GM18505 (cell line): Measurements from ENCODE around the gene C1orf115.
"Not testable (repeated sequence)": the region's sequence is repeated elsewhere in the genome, so short reads cannot be mapped to it uniquely, and the experiment has no call there.

Experiments used
- ATAC-seq: cut with Tn5 transposase; IDR thresholded peaks from one replicate; pipeline ENCODE4 v1.9.1; 2021; ENCODE audit not compliant: unreplicated experiment
- POLR2A ChIP-seq: IDR thresholded peaks from 4 replicates; pipeline ENCODE4 v1.6.1; 2011; ENCODE audit warnings: borderline replicate concordance; ENCODE audit not compliant: insufficient read depth, insufficient read length; ENCODE audit errors: extremely low read depth

The C1orf115 gene

GRCh38 chr1:220717800-220718640 lies 27.9 kb downstream of the C1orf115 start:
- TF ChIP-seq POLR2A: no peak

DNA sequence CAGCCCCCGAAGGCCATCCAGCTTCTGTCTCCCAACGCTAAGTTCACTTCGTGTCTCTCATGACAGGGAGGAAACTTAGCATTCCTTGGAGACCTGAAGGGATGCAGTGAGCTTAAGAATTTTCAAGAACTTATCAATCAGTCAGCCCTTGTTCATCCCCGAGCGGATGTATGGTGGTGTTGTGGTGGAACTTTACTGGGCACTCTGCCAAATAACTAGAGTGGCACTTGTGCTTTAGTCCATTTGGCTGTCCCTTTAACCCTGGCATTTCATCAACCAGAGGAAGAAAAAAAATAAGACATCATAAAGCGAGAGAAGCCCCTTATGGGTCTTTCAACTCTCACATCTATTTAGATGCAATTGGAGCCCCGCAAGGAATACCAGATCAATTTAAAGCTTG lies 31.1 kb downstream of the C1orf115 start:
- ATAC-seq: not testable (repeated sequence)

More at GRCh38 chr1:220717800-220718640, 27.9 kb downstream of the C1orf115 start:
- no peak for ATAC-seq

GRCh38 chr1:220726634-220727033 lies 36.5 kb downstream of the C1orf115 start:
- no peak for ATAC-seq

DNA sequence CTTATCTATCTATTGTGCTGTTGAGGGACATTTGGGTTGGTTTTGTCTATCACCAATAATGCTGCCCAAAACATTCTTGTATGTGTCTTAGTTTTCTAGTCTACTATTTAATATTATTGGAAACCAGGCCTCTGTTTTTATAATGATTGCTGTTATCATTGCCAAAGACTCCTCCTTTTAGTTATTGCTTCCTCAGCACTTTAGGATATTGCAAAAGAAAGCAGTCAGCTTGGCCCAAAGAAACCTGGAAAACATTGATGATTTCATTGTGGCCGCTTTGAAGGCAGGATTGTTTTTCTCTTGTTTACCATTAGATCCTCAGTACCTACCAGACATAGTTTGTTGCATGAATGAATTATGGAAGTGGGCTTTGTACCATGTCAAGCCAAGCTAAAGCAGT lies 37.4 kb downstream of the C1orf115 start:
- ATAC-seq: no peak
- no peak for TF ChIP-seq POLR2A

More at GRCh38 chr1:220726634-220727033, 36.5 kb downstream of the C1orf115 start:
- TF ChIP-seq POLR2A: no peak

GRCh38 chr1:220730486-220730885 lies 40.3 kb downstream of the C1orf115 start:
- TF ChIP-seq POLR2A: no peak

DNA sequence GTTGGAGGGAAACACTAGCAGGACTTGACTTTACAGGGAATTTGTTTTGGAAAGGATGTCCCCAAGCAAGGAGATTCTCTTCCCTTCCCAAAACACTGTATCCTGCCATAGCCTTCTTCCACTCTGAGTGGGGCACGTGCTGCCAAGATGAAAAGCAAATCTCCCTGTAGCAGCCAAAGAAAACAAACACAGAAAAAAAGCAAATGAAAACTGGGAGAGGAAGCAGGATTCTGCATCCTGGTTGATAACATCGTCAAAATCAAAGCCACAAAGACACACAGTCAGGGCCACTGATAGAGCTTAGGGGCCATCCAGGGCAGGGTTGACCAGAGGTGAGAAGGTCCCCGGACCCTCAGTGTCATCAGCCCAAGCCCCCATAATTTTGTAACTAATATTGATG lies 42.0 kb downstream of the C1orf115 start:
- TF ChIP-seq POLR2A: no peak
- ATAC-seq: no peak

More at GRCh38 chr1:220730486-220730885, 40.3 kb downstream of the C1orf115 start:
- no peak for ATAC-seq

DNA sequence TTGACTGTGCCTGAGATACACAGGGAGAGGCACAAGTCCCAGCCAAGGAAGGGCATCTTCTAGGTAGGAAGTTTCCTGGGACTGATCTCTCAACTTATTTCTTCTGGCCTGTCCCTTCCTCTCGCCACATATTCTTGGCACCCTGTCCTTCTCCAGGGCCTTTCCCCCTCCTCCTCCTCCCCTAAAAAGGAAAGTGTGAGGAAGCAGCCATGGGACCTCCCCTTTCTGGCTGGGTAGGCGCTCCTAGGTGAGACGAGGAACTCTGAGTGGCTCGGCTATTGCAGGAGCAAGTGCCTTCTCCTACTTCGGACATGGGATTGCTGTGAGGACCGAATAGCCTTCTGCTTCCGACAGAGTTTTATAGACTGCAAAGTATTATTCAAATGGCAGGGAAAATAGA lies 42.5 kb downstream of the C1orf115 start:
- peak; percentile 17 for ATAC-seq
- no peak for TF ChIP-seq POLR2A

DNA sequence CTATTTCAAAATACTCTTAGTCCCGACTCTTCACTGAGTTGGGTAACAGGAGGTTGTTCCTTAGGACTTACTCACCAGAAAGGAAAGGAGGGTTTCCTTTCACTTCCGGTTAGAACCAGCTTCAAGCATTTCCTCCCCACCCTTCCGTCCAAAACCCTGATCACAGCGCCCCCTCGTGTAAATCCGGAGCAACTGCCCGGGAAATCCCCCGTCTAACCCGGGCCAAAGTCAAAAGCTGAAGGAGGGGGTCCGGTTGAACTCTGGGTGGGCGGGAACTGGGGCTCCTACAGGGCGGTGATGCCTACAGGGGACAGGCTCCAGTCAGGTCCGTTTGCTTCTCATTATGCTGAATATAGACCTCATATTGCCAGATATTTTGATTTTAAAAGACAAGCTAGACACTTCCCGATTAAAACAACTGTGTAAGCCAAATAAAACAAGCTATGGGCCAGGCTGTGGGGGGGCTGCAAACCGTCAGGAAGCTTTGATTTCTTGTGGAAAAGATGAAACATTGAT lies 43.0 kb downstream of the C1orf115 start:
- TF ChIP-seq POLR2A: no peak
- peak; percentile 84 for ATAC-seq

- ATAC-seq: no peak
- no peak for TF ChIP-seq POLR2A
Observed at GRCh38 chr1:220734571-220735326, 44.6 kb downstream of the C1orf115 start.

GRCh38 chr1:220736283-220736682 lies 46.1 kb downstream of the C1orf115 start:
- ATAC-seq: not testable (repeated sequence)

DNA sequence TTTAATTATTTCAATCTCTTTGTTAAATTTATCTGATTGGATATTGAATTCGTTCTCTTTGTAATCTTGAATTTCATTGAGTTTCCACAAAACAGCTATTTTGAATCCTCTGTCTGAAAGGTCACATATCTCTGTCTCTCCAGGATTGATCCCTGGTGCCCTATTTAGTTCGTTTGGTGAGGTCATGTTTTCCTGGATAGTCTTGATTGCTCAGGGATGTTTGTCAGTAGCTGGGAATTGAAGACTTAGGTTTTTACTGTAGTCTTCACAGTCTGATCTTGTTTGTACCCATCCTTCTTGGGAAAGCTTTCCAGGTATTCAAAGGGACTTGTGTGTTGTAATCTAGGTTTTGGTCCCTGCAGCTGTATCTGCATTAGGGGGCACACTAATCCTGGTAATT lies 51.2 kb downstream of the C1orf115 start:
- TF ChIP-seq POLR2A: no peak

DNA sequence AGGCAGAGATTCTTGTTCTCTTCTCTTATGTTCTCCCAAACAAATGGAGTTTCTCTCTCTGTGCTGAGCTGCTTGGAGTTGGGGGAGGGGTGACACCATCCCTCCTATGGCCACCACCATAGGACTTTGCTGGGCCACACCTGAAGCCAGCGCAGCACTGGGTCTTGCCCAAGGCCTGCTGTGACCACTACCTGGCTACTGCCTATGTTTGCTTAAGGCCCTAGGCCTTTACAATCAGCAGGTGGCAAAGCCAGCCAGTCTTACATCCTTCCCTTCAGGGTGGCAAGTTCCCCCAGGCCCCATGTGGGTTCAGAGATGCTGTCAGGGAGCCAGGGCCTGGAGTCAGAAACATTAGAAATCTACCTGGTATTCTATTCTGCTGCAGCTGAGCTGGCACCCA lies 51.7 kb downstream of the C1orf115 start:
- ATAC-seq: no peak
- no peak for TF ChIP-seq POLR2A

More for the DNA sequence above, 51.2 kb downstream of the C1orf115 start:
- no peak for ATAC-seq

- TF ChIP-seq POLR2A: no peak
- no peak for ATAC-seq
Observed at GRCh38 chr1:220742520-220742919, 52.4 kb downstream of the C1orf115 start.

GRCh38 chr1:220746851-220747250 lies 56.7 kb downstream of the C1orf115 start:
- ATAC-seq: no peak
- TF ChIP-seq POLR2A: no peak
